C4-2B (cell line): Measurements from ENCODE around the gene PAK6.

Experiments
- H3K27ac ChIP-seq: fragments of 450-650 bp; 2 replicates; pipeline ENCODE4 v1.5.1; 2017
- ZFX ChIP-seq: fragments of 450-650 bp; IDR thresholded peaks from 2 replicates; pipeline ENCODE4 v1.6.1; 2017
- TF ChIP-seq, protein P1 (sequence below): fragments of 450-650 bp; conservative IDR thresholded peaks from 2 replicates; pipeline ENCODE4 v1.5.1; 2017; ENCODE audit warnings: mild to moderate bottlenecking

PAK6 gene

DNA sequence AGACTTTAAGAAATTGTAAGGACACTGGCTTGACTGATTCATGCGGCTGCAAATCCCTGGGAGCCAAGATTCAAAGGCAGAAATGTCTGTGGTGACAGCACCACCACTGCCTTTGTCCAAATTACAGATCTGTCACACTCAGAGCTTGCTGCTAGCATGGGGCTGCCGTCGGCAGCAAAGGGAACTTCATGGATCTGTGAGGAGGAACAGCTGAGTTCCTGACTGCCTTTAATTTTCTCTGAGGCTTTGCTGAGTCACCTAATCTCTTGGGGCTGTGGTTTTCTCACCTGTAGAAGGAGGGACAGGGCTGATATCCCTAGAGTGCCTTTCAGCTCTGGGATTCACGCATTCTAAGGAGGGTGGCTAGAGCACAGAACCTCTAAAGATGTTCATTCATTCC is 4.1 kb upstream of the PAK6 start:
- H3K27ac ChIP-seq: no peak overlapping the region
- TF ChIP-seq, protein P1, sequence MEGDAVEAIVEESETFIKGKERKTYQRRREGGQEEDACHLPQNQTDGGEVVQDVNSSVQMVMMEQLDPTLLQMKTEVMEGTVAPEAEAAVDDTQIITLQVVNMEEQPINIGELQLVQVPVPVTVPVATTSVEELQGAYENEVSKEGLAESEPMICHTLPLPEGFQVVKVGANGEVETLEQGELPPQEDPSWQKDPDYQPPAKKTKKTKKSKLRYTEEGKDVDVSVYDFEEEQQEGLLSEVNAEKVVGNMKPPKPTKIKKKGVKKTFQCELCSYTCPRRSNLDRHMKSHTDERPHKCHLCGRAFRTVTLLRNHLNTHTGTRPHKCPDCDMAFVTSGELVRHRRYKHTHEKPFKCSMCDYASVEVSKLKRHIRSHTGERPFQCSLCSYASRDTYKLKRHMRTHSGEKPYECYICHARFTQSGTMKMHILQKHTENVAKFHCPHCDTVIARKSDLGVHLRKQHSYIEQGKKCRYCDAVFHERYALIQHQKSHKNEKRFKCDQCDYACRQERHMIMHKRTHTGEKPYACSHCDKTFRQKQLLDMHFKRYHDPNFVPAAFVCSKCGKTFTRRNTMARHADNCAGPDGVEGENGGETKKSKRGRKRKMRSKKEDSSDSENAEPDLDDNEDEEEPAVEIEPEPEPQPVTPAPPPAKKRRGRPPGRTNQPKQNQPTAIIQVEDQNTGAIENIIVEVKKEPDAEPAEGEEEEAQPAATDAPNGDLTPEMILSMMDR: no peak
- TF ChIP-seq ZFX: no peak

DNA sequence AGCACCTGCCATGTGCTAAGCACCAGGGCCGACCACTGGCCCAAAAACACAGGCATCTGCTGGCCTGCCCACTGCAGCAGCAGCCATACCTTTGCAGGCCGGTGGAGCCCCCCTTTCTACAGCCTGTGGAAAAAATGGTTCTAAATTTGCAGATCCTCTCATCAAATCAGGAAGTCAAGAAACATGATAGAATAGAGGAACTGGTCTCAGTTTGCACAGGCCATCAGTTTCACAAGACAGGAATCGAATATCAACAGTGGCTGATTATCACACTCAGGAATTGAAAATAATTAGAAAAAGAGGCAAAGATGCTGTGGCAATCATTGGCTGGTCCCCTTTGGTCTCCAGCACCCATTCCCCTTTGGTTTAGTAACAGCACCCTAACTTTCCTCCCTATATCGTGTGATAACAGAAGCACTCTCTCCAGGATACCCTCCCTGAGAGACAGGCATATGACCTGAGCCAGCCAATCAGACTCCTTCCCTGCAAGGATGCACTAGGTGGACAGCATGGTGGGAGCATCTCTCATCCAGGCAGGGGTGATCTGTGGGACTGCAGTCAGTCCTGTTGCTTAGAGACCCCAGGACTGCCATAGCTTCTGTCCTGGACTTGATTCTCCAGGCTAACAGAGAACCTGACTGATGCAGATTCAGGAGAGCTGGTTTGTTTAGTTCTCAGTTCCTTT is 3.5 kb upstream of the PAK6 start:
- H3K27ac ChIP-seq: no peak overlapping the region
- TF ChIP-seq, protein P1: no peak
- no peak for TF ChIP-seq ZFX

DNA sequence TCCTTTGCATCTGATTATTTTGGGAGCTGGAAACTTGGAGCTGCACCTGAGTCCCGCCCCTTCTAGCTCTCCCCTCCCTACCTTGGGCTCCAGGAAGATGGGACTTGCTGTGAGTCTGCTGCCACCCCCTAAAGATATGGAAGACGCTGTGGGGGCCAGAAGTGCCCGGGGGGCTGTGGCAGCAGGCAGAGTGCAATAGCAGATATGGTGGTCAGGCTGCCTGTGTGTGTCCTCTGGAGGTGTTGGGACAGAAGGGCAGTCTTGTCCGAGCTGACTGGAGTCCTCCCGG is 485 bp downstream of the PAK6 start:
- no peak overlapping the region for H3K27ac ChIP-seq
- TF ChIP-seq ZFX: no peak
- TF ChIP-seq, protein P1: no peak

DNA sequence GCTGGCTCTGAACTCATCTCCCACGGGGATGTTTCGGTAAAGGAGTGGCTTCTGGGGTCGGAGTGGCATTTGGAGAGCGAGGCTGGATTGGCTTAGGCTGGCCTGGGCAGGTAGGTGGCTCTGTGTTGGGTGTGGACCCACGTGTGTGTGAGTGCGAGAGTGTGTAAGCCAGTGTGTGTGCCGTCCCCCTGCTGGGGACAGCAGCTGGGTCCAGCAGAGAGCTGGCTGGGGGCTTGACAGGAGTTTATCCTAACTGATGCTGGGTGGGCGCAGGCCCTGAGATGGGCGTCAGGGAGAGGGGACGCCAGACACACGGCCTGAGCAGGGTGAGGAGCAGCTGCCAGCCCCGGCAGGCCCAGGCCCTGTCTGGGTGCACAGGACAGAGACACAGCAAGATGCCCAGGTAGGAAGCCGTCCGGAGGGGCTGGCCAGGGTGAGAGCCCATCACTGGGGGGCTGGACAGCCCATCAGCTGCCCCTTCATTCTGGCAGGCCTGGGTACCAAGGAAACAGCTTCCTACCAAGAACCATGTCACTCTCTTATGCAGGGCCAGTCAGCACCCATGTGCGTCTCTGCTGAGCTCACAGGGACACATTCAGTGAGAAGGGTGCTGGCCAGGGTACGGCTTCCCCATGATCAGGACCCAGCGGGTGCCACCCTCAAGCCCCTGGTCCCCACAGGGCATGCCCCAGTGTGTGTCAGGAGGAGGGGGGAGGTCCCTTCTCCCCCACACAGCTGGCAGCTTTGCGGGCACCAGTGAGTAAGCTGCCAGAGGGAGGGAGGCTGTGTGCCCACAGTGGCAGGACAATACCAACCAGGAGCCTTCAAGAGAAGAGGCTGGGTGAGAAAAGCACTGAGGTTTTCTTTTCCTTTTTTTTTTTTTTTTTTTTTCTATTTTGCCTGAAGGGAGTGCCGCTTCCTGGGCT is 1.1 kb downstream of the PAK6 start:
- H3K27ac ChIP-seq: no peak overlapping the region
- no peak for TF ChIP-seq ZFX
- TF ChIP-seq, protein P1: no peak

DNA sequence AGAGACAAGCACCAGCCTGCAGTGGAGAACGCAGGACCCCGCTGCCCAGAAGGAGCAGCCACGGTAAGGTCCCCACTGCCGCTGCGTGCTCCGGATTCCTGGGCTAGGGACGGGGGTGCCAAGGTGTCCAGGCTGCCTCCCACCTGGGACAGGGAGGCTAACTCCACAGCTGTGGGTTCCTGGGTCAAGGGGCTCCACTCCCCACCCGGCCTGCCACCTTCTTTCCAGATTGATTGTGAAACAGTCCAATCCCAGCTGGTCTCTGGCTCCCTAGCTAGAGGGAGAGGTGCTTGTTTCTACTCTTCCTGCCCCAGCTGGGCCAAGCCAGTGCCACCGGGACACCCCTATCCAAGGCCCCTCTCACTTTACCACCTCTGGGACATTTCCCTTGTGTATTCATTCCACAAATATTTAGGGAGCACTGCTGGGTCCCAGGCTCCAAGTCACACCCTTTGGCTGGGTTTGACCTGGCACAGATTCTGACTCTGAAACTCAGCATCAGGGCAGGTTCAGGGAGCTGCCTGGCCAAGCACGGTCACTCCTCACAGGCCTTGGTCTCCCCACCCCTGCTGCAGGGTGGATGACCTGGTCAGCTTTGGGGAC is 1.9 kb downstream of the PAK6 start:
- no peak for TF ChIP-seq ZFX
- TF ChIP-seq, protein P1: no peak
- H3K27ac ChIP-seq: no peak overlapping the region

DNA sequence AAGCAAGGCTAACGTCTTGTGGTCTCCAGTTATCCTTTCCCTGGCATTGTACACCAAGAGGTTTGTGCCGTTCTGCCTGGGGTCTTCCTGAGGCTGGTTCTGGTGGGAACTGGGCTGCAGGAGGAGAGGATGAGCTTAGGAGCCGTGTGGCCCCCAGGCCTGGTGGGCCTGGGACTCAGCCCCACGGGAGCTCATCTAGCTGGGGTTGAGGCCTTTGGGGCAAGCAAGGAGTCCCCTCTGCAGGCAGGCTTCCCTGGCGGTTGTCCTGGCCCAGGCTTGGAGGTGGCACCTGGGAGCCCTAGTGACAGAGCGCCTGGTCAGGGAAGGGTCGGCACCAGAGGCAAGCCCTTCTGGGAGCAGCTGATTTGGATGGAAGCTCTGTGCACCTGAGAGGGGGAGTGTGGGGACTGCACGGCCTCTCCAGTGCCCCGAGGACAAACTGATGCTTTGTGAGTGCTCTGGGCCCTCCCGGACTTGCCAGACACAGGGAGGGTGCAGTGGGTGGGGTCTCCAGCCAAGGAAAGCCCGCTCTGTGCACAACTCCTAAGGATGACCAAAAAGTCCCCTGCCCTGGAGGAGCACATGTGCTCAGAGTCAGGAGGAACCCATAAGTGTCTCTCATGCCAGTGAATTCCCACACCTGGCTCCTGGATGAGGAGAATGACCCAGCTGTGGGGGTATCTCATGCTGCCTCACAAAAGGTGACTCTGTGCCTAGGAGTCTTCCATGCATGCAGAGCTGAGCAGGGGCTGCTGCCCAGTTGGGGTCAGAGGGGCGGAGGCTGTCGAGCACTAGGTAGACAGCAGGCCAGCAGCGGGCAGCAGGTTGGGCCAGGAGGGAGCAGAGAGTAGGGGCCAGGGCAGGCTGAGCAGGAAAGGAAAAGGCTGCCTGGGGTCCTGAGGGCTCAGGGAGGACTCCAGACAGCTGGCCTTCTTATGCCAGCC is 2.7 kb downstream of the PAK6 start:
- no peak overlapping the region for H3K27ac ChIP-seq
- no peak for TF ChIP-seq ZFX
- TF ChIP-seq, protein P1: no peak
